Activated naive CD8-positive, alpha-beta T cell treated with anti-CD3 and anti-CD28 coated beads, Interleukin-2, amount 10 ng/mL, durations not matched to agents 7 days and 5 days (primary cell): Measurements from ENCODE around the gene LAMTOR3. TPM values are rescaled to one million over a fixed set of nuclear protein-coding genes. Genes with fewer than 3 reads are reported as not detected.

Experiments used
- ATAC-seq: fragments of 150-1000 bp; cut with Tn5 transposase; one replicate; pipeline ENCODE4 v1.10.0; 2021; ENCODE audit warnings: low read depth, moderate library complexity
- POLR2A ChIA-PET: fragments of 350-600 bp; sonication (Branson Sonifier 250); formaldehyde crosslinking; loops from one replicate; lab custom pipeline; 2021; ENCODE audit warnings: antibody characterized with exemption; lab: Charles Lee
- DNase-seq: peaks from one replicate; pipeline ENCODE4 v3.0.0; 2021
- H3K27ac Mint-ChIP-seq: one replicate; pipeline ENCODE4 v1.8.0; 2022; ENCODE audit warnings: mild to moderate bottlenecking, mixed read lengths
- H3K27me3 Mint-ChIP-seq: one replicate; pipeline ENCODE4 v1.8.0; 2022; ENCODE audit warnings: mild to moderate bottlenecking, moderate library complexity, mixed read lengths
- H3K36me3 Mint-ChIP-seq: one replicate; pipeline ENCODE4 v1.8.0; 2021; ENCODE audit warnings: mild to moderate bottlenecking, mixed read lengths
- H3K4me1 Mint-ChIP-seq: one replicate; pipeline ENCODE4 v1.8.0; 2021; ENCODE audit warnings: mixed read lengths
- H3K4me3 Mint-ChIP-seq: one replicate; pipeline ENCODE4 v1.8.0; 2022; ENCODE audit warnings: mild to moderate bottlenecking, moderate library complexity, mixed read lengths
- H3K9me3 Mint-ChIP-seq: one replicate; pipeline ENCODE4 v1.8.0; 2021; ENCODE audit warnings: mixed read lengths
- total RNA-seq, 2 experiments: library from RNA; stranded (reverse); gene quantifications; one replicate each; pipeline ENCODE4 v1.2.3, GENCODE V29; 2021

LAMTOR3 gene
- total RNA-seq, 2 experiments from 2014 or later, result 27.4 to 28.3 TPM

GRCh38 chr4:99856166-99856565 is 38.1 kb downstream of the LAMTOR3 start:
- Mint-ChIP-seq H3K4me1 (peaks cover 45% of the 10 kb centered on the region), H3K36me3 (peaks cover 48% of the 10 kb centered on the region), H3K27me3 (no peaks in the 10 kb centered on the region), H3K9me3 (no peaks in the 10 kb centered on the region), H3K4me3 (peak overlapping the region; percentile 55), H3K27ac (peak overlapping the region; percentile 89)
- POLR2A ChIA-PET, result interaction anchor here (1.8 to 3.0 kb wide), 2 partner anchors 38 to 40 kb away, joined by 5 to 18 read pairs; partner anchors contain the start of genes DAPP1 and LAMTOR3
- peak; percentile 68 for ATAC-seq
- DNase-seq, result no peak

DNA sequence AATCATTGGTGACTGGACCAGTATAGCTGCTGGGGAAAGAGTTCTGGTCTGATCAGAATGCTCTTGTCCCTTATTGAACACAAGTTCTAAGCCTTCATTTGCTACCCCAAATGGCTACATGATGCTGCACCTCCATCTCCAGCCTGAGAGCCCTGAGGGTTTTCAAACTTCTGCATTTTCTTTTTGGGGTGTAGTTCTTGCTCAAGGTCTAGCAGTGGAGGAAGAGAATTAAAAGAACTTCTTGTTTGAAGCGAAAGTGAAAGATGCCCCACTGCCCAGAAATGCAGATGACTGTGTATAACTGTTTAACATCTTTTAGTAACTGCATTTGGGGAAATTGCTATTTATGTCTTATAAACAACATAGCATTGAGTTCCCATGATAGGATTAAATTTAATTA is 38.5 kb downstream of the LAMTOR3 start:
- Mint-ChIP-seq H3K36me3 (peaks cover 48% of the 10 kb centered on the region), H3K4me1 (peaks cover 48% of the 10 kb centered on the region), H3K27me3 (no peaks in the 10 kb centered on the region), H3K27ac (peak overlapping the region; percentile 75), H3K4me3 (peak overlapping the region; percentile 60), H3K9me3 (no peaks in the 10 kb centered on the region)
- DNase-seq (no peak), ATAC-seq (peak; percentile 60)
- POLR2A ChIA-PET, result interaction anchor here (1.8 to 3.0 kb wide), 2 partner anchors 38 to 39 kb away, joined by 5 to 18 read pairs; partner anchors contain the start of genes DAPP1 and LAMTOR3

GRCh38 chr4:99853999-99854398 is 40.2 kb downstream of the LAMTOR3 start:
- H3K4me3 Mint-ChIP-seq, result no peak overlapping the region
- ATAC-seq, result no peak
- POLR2A ChIA-PET, result interaction anchor here (1.3 kb wide), 2 partner anchors 38 to 92 kb away, joined by 3 to 4 read pairs; partner anchors contain the start of genes DAPP1 and DNAJB14
- H3K4me1 Mint-ChIP-seq, result peaks cover 46% of the 10 kb centered on the region
- no peaks in the 10 kb centered on the region for H3K9me3 Mint-ChIP-seq
- no peak overlapping the region for H3K27ac Mint-ChIP-seq
- DNase-seq, result no peak
- H3K27me3 Mint-ChIP-seq, result no peaks in the 10 kb centered on the region
- H3K36me3 Mint-ChIP-seq, result peaks cover 46% of the 10 kb centered on the region

DNA sequence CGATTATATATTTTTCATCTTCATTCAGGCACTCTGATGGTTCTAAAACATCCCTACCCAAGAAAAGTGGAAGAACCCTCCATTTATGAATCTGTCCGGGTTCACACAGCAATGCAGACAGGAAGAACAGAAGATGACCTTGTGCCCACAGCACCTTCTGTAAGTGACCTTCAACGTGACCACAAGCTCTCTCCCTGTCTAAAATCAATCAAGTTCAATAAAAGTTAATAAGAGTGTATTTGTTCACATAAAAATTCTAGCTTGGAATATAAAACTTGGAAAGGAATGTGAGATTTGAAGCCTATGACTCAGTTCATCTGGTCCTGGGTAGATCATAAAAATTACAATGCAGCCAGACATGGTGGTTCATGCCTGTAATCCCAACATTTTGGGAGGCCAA is 41.0 kb downstream of the LAMTOR3 start:
- DNase-seq (no peak), ATAC-seq (no peak)
- Mint-ChIP-seq H3K27ac (no peak overlapping the region), H3K4me1 (peaks cover 50% of the 10 kb centered on the region), H3K4me3 (no peak overlapping the region), H3K9me3 (no peaks in the 10 kb centered on the region), H3K36me3 (peaks cover 48% of the 10 kb centered on the region), H3K27me3 (no peaks in the 10 kb centered on the region)
- POLR2A ChIA-PET, result no interaction called here

GRCh38 chr4:99852199-99852749 is 42.0 kb downstream of the LAMTOR3 start:
- DNase-seq, result no peak
- Mint-ChIP-seq H3K27me3 (no peaks in the 10 kb centered on the region), H3K36me3 (peaks cover 48% of the 10 kb centered on the region), H3K9me3 (no peaks in the 10 kb centered on the region), H3K4me3 (no peak overlapping the region), H3K4me1 (peaks cover 55% of the 10 kb centered on the region), H3K27ac (peak overlapping the region; percentile 11)
- POLR2A ChIA-PET, result interaction anchor here (1.0 kb wide), 1 partner anchor 36 kb away, joined by 3 read pairs; the partner anchor contains the start of gene DAPP1
- ATAC-seq, result no peak

DNA sequence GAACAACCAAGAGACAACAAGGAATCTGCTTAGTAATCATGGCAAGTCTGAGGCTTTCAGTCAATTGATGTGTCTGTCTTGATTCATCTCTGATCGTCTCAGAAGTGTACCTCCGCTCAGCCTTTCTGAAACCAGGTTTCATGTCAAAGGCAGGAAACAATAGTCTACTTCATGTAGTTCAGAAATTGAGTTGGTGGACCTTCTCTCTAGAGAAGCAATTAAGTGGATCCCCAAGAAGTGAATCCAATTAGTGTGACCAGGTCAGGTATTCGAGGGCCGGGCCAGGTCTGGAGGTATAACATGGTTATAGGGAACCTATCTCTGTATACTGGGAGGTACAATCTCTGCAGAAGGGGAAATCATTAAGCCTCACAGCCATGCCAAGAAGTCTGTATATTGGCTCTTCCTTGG is 45.6 kb downstream of the LAMTOR3 start:
- Mint-ChIP-seq H3K4me1 (peaks cover 52% of the 10 kb centered on the region), H3K36me3 (peaks cover 40% of the 10 kb centered on the region), H3K27me3 (no peaks in the 10 kb centered on the region), H3K27ac (peak overlapping the region; percentile 96), H3K9me3 (no peaks in the 10 kb centered on the region), H3K4me3 (no peak overlapping the region)
- no peak for DNase-seq
- POLR2A ChIA-PET, result interaction anchor here (3.3 kb wide), 1 partner anchor 32 kb away, joined by 27 read pairs; the partner anchor contains the start of gene DAPP1
- ATAC-seq, result peak; percentile 20

DNA sequence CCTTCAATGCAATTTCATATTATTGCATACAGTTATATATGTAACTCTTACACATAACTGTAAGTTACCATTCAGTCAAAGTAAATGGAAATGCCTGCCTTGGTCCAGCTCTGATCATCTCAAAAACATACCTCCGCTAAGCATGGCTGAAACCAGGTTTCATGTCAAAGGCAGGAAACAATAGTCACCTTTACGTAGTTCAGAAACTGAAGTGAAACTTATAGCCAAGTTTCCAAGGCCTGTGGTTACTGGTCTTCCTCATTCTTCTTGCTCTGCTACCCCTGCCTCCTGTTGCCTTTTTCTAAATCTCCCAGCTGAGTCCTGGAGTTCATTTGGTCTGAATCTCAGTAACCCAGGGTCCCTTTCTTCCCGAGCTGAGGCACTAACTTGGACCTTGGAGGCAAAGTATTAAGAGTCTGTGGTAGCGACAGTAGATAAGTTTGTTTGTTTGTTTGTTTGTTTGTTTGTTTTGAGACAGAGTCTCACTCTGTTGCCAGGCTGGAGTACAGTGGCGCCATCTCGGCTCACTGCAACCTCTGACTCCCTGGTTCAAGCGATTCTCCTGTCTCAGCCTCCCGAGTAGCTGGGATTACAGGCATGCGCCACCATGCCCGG is 46.8 kb downstream of the LAMTOR3 start:
- peak overlapping the region; percentile 71 for H3K4me3 Mint-ChIP-seq
- DNase-seq, result no peak
- no peaks in the 10 kb centered on the region for H3K27me3 Mint-ChIP-seq
- H3K27ac Mint-ChIP-seq, result peak overlapping the region; percentile 96
- peaks cover 36% of the 10 kb centered on the region for H3K36me3 Mint-ChIP-seq
- ATAC-seq, result peak; percentile 70
- peaks cover 53% of the 10 kb centered on the region for H3K4me1 Mint-ChIP-seq
- H3K9me3 Mint-ChIP-seq, result no peaks in the 10 kb centered on the region
- POLR2A ChIA-PET, result interaction anchor here (0.6 to 3.3 kb wide), 5 partner anchors 26 to 285 kb away, joined by 3 to 27 read pairs (median 3); partner anchors contain the start of genes DAPP1 and DNAJB14

DNA sequence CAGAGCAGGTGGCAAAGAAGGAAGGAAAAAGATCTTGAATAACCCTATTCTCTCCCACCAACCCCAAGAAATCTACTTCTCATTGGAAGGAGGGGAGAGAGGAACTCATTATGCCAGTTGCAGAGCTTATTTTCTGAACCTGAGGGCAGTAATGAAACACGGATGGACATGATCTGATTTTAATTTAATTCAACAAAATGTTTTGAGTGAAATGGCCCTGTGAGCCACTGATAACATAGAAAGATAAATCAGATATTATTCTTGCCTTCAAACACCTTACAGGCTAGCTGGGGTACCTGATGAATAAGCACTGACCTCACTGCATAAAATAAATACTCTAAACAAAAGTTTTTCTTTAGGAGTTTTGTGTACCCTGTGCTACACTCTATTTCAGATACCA is 47.3 kb downstream of the LAMTOR3 start:
- DNase-seq (no peak), ATAC-seq (no peak)
- Mint-ChIP-seq H3K4me1 (peaks cover 48% of the 10 kb centered on the region), H3K4me3 (peak overlapping the region; percentile 71), H3K36me3 (peaks cover 40% of the 10 kb centered on the region), H3K27me3 (no peaks in the 10 kb centered on the region), H3K9me3 (no peaks in the 10 kb centered on the region), H3K27ac (peak overlapping the region; percentile 96)
- POLR2A ChIA-PET, result interaction anchor here (0.6 to 3.3 kb wide), 6 partner anchors 25 to 284 kb away, joined by 3 to 27 read pairs (median 4); partner anchors contain the start of genes DAPP1, DNAJB14 and LAMTOR3

DNA sequence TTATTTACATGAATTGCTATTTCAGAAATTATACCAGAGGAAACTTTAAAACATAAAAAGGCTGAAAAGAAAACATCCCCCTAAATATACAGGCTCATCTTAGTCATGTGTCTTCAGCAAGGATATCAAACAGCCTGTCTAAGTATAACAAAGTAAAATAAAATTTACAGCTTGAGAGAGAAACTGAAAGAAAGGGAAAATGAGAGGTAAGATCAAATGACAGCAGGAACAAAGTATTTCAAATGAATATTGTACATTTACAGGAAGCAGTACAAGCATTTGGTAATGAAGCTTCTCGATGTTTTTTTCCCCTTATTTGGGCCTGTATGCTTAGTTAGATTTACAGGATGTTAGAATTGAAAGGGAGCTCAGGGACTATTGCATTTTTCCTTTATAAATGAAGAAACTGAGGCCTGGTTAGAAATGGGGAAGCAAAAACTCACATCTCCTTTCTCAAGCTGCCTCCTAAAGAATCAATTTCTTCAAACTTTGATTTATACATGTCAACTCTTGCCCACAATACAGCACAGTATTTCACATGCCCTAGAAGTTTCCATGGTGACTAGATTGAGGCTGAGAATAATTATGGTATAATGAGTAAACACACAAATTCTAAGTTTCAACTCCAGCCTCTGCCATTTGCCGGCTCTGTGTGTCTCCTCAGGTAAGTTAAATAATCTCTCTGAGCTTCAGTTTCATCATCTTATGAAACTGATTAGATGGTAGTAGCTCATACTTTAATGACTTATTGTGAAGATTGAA is 48.3 kb downstream of the LAMTOR3 start:
- POLR2A ChIA-PET, result interaction anchor here (1.2 to 3.3 kb wide), 3 partner anchors 29 to 101 kb away, joined by 6 to 27 read pairs (median 9); partner anchors contain the start of genes DAPP1, DNAJB14 and LAMTOR3
- no peaks in the 10 kb centered on the region for H3K27me3 Mint-ChIP-seq
- no peak for DNase-seq
- ATAC-seq, result peak; percentile 43
- H3K36me3 Mint-ChIP-seq, result peaks cover 49% of the 10 kb centered on the region
- H3K9me3 Mint-ChIP-seq, result no peaks in the 10 kb centered on the region
- peaks cover 44% of the 10 kb centered on the region for H3K4me1 Mint-ChIP-seq
- H3K4me3 Mint-ChIP-seq, result peak overlapping the region; percentile 50
- H3K27ac Mint-ChIP-seq, result peak overlapping the region; percentile 82

GRCh38 chr4:99845179-99845578 is 49.0 kb downstream of the LAMTOR3 start:
- Mint-ChIP-seq H3K4me3 (no peak overlapping the region), H3K27ac (peak overlapping the region; percentile 82), H3K36me3 (peaks cover 50% of the 10 kb centered on the region), H3K27me3 (no peaks in the 10 kb centered on the region), H3K9me3 (no peaks in the 10 kb centered on the region), H3K4me1 (peaks cover 42% of the 10 kb centered on the region)
- POLR2A ChIA-PET, result interaction anchor here (3.3 kb wide), 1 partner anchor 28 kb away, joined by 27 read pairs; the partner anchor contains the start of gene DAPP1
- DNase-seq, result no peak
- ATAC-seq, result no peak

GRCh38 chr4:99844048-99844447 is 50.2 kb downstream of the LAMTOR3 start:
- H3K4me1 Mint-ChIP-seq, result peaks cover 40% of the 10 kb centered on the region
- H3K27ac Mint-ChIP-seq, result no peak overlapping the region
- POLR2A ChIA-PET, result no interaction called here
- ATAC-seq, result no peak
- H3K27me3 Mint-ChIP-seq, result no peaks in the 10 kb centered on the region
- H3K4me3 Mint-ChIP-seq, result no peak overlapping the region
- DNase-seq, result no peak
- H3K36me3 Mint-ChIP-seq, result peaks cover 47% of the 10 kb centered on the region
- H3K9me3 Mint-ChIP-seq, result no peaks in the 10 kb centered on the region

- peaks cover 35% of the 10 kb centered on the region for H3K4me1 Mint-ChIP-seq
- H3K36me3 Mint-ChIP-seq, result peaks cover 43% of the 10 kb centered on the region
- ATAC-seq, result no peak
- H3K27me3 Mint-ChIP-seq, result no peaks in the 10 kb centered on the region
- H3K9me3 Mint-ChIP-seq, result no peaks in the 10 kb centered on the region
- no peak overlapping the region for H3K27ac Mint-ChIP-seq
- DNase-seq, result no peak
- no peak overlapping the region for H3K4me3 Mint-ChIP-seq
- POLR2A ChIA-PET, result no interaction called here
These were observed 50.8 kb downstream of the LAMTOR3 start for GRCh38 chr4:99843413-99843812.

DNA sequence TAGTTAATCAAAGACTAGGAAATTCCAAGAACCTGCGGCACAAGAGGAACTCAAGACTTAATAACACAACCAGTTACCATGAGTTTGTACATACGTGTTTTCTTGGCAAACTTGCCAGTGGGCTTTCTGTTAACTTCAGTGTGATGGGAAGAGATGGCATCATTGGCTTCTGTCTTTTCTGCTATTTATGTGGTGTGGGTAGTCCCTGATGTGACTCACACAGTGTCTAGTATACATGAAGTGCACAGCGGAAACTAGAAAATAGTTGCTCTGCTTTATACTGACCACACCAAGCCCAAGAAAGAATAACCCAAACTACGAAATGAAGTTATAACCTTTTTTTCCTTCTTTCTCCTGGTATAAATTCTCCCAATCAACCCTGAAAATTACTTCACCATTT is 53.1 kb downstream of the LAMTOR3 start:
- Mint-ChIP-seq H3K36me3 (peaks cover 48% of the 10 kb centered on the region), H3K4me1 (peaks cover 20% of the 10 kb centered on the region), H3K27me3 (no peaks in the 10 kb centered on the region), H3K27ac (no peak overlapping the region), H3K4me3 (no peak overlapping the region), H3K9me3 (no peaks in the 10 kb centered on the region)
- ATAC-seq (no peak), DNase-seq (no peak)
- POLR2A ChIA-PET, result no interaction called here
